CD4-positive, alpha-beta memory T cell (primary cell): ENCODE data around the gene GTF3C5. TPM values are rescaled to one million over a fixed set of nuclear protein-coding genes. Genes with fewer than 3 reads are reported as not detected.
A peak's percentile ranks its signal among the peaks of the same experiment; 100 is the strongest.
"Not testable (repeated sequence)": the region's sequence is repeated elsewhere in the genome, so short reads cannot be mapped to it uniquely, and the experiment has no call there.

Source experiments
- CTCF ChIA-PET: fragments of 350-600 bp; sonication (Branson Sonifier 250); formaldehyde crosslinking; loops from one replicate; lab custom pipeline; 2021; ENCODE audit warnings: inconsistent platforms; ENCODE audit not compliant: partially characterized antibody; lab: Charles Lee
- POLR2A ChIA-PET: fragments of 350-600 bp; sonication (Branson Sonifier 250); formaldehyde crosslinking; loops from one replicate; lab custom pipeline; 2021; ENCODE audit not compliant: partially characterized antibody; lab: Charles Lee
- DNase-seq, 5 donors: peaks; one replicate each; pipeline versions ENCODE4 v3.0.0 to v3.0.0-alpha.2; 2020 to 2022; ENCODE audit warnings: mixed read lengths in 1 of 5
- H3K27ac ChIP-seq: one replicate; pipeline ENCODE4 v1.7.0; 2013; ENCODE audit warnings: low read depth, low read length
- H3K27me3 ChIP-seq: 2 replicates; pipeline ENCODE4 v1.7.0; 2013; ENCODE audit warnings: mild to moderate bottlenecking, low read length, moderate library complexity; ENCODE audit not compliant: insufficient read depth
- H3K36me3 ChIP-seq: 2 replicates; pipeline ENCODE4 v1.7.0; 2013; ENCODE audit warnings: mild to moderate bottlenecking, low read length, moderate library complexity; ENCODE audit not compliant: insufficient read depth
- H3K4me1 ChIP-seq: 2 replicates; pipeline ENCODE4 v1.7.0; 2013; ENCODE audit warnings: mild to moderate bottlenecking, low read length, moderate library complexity; ENCODE audit not compliant: insufficient read depth
- H3K4me3 ChIP-seq, 2 donors: one replicate each; pipeline ENCODE4 v1.7.0; 2013; ENCODE audit warnings: low read length in 2 of 2, mild to moderate bottlenecking in 1 of 2
- H3K9me3 ChIP-seq, 2 donors: one replicate each; pipeline ENCODE4 v1.7.0; 2013; ENCODE audit warnings: low read length in 2 of 2, control low read depth in 1 of 2; ENCODE audit not compliant: control insufficient read depth in 1 of 2
- H3K27ac Mint-ChIP-seq, 7 donors: one replicate each; pipeline ENCODE4 v1.8.0; 2020 to 2021; ENCODE audit warnings: mixed read lengths in 7 of 7, mild to moderate bottlenecking in 6 of 7, inconsistent platforms in 3 of 7, moderate library complexity in 3 of 7
- H3K27me3 Mint-ChIP-seq, 2 donors: one replicate each; pipeline ENCODE4 v1.8.0; 2020 to 2021; ENCODE audit warnings: mixed read lengths in 2 of 2
- H3K36me3 Mint-ChIP-seq, 2 donors: one replicate each; pipeline ENCODE4 v1.8.0; 2020 to 2021; ENCODE audit warnings: mixed read lengths in 2 of 2, inconsistent platforms in 1 of 2, mild to moderate bottlenecking in 1 of 2
- H3K4me1 Mint-ChIP-seq, 4 donors: one replicate each; pipeline ENCODE4 v1.8.0; 2020 to 2021; ENCODE audit warnings: mixed read lengths in 4 of 4, mild to moderate bottlenecking in 1 of 4
- H3K4me3 Mint-ChIP-seq, 8 donors: one replicate each; pipeline ENCODE4 v1.8.0; 2020 to 2021; ENCODE audit warnings: mixed read lengths in 8 of 8, mild to moderate bottlenecking in 7 of 8, moderate library complexity in 6 of 8, inconsistent platforms in 3 of 8
- H3K9me3 Mint-ChIP-seq, 8 donors: one replicate each; pipeline ENCODE4 v1.8.0; 2020 to 2021; ENCODE audit warnings: mixed read lengths in 8 of 8, mild to moderate bottlenecking in 5 of 8, inconsistent platforms in 3 of 8, moderate library complexity in 1 of 8
- intact Hi-C: fragments of 100-400 bp; cut with micrococcal nuclease; formaldehyde crosslinking; loops from one replicate; pipeline ENCODE4 v1.15.1; 2023
- polyA plus RNA-seq, 2 donors: library from polyadenylated mRNA; unstranded; fragments of 300-500 nt; fragmentation: Illumina TruSeq; gene quantifications; one replicate each; pipeline ENCODE4 v1.2.3, GENCODE V29; 2021
- total RNA-seq, 2 experiments: library from RNA; stranded (reverse); gene quantifications; one replicate each; pipeline ENCODE4 v1.2.3, GENCODE V29; 2021

The GTF3C5 gene
- total and polyA plus RNA-seq, 4 experiments from 2014 or later, result 33.5 to 71.5 (median 52.7) TPM

GRCh38 chr9:133031496-133031911 lies 707 bp downstream of the GTF3C5 start:
- peak overlapping the region; percentile 93 to 99 (median 98) for H3K4me3 Mint-ChIP-seq
- Histone ChIP-seq H3K4me1 (peaks cover 27% of the 10 kb centered on the region), H3K36me3 (no peaks in the 10 kb centered on the region), H3K9me3 (no peaks in the 10 kb centered on the region), H3K4me3 (peak overlapping the region; percentile 84 to 97), H3K27ac (peak overlapping the region; percentile 83), H3K27me3 (no peaks in the 10 kb centered on the region)
- intact Hi-C loops, result no loop called here
- H3K36me3 Mint-ChIP-seq, result peaks cover 0 to 34% of the 10 kb centered on the region in 2 donors
- H3K4me1 Mint-ChIP-seq, result peaks cover 21 to 76% (median 49%) of the 10 kb centered on the region in 4 donors
- no peaks in the 10 kb centered on the region for H3K27me3 Mint-ChIP-seq
- peak overlapping the region; percentile 7 to 99 (median 97) for H3K27ac Mint-ChIP-seq
- CTCF ChIA-PET, result interaction anchor here (0.8 to 5.1 kb wide), 7 partner anchors 8 to 154 kb away, joined by 3 to 35 read pairs (median 7); no protein-coding TSS in a partner anchor
- no peaks in the 10 kb centered on the region for H3K9me3 Mint-ChIP-seq
- DNase-seq, result no peak
- POLR2A ChIA-PET, result interaction anchor here (0.7 to 4.1 kb wide), 19 partner anchors 9 to 676 kb away, joined by 3 to 59 read pairs (median 6); partner anchors contain the start of genes SETX and TSC1

GRCh38 chr9:133032171-133032570 lies 1.4 kb downstream of the GTF3C5 start:
- peak overlapping the region in 5 of 7 donors; percentile 57 to 98 (median 96) for H3K27ac Mint-ChIP-seq
- Histone ChIP-seq H3K4me1 (peaks cover 27% of the 10 kb centered on the region), H3K27me3 (no peaks in the 10 kb centered on the region), H3K27ac (no peak overlapping the region), H3K36me3 (no peaks in the 10 kb centered on the region), H3K9me3 (no peaks in the 10 kb centered on the region), H3K4me3 (no peak overlapping the region)
- H3K4me1 Mint-ChIP-seq, result peaks cover 21 to 80% (median 48%) of the 10 kb centered on the region in 4 donors
- H3K9me3 Mint-ChIP-seq, result no peaks in the 10 kb centered on the region
- ChIA-PET POLR2A (interaction anchor here (1.3 to 4.1 kb wide), 5 partner anchors 9 to 113 kb away, joined by 3 to 59 read pairs (median 15); partner anchors contain the start of gene TSC1), CTCF (interaction anchor here (0.8 to 5.1 kb wide), 5 partner anchors 9 to 154 kb away, joined by 3 to 35 read pairs (median 7); no protein-coding TSS in a partner anchor)
- DNase-seq, result no peak
- intact Hi-C loops, result no loop called here
- H3K36me3 Mint-ChIP-seq, result peaks cover 0 to 39% of the 10 kb centered on the region in 2 donors
- peak overlapping the region; percentile 93 to 99 (median 98) for H3K4me3 Mint-ChIP-seq
- no peaks in the 10 kb centered on the region for H3K27me3 Mint-ChIP-seq

- ChIA-PET POLR2A (no interaction called here), CTCF (interaction anchor here (1.0 to 2.1 kb wide), 4 partner anchors 14 to 145 kb away, joined by 3 to 10 read pairs (median 4); no protein-coding TSS in a partner anchor)
- H3K27ac Mint-ChIP-seq, result no peak overlapping the region
- no peak overlapping the region for H3K27ac ChIP-seq
- no peaks in the 10 kb centered on the region for H3K27me3 Mint-ChIP-seq
- DNase-seq, result no peak
- peaks cover 21% of the 10 kb centered on the region for H3K4me1 ChIP-seq
- H3K4me1 Mint-ChIP-seq, result peaks cover 23 to 64% (median 35%) of the 10 kb centered on the region in 4 donors
- no peaks in the 10 kb centered on the region for H3K9me3 Mint-ChIP-seq
- H3K36me3 Mint-ChIP-seq, result peaks cover 0 to 39% of the 10 kb centered on the region in 2 donors
- intact Hi-C loops, result no loop called here
- H3K36me3 ChIP-seq, result no peaks in the 10 kb centered on the region
- H3K4me3 ChIP-seq, result no peak overlapping the region
- H3K4me3 Mint-ChIP-seq, result no peak overlapping the region
- no peaks in the 10 kb centered on the region for H3K27me3 ChIP-seq
- no peaks in the 10 kb centered on the region for H3K9me3 ChIP-seq
Observed at GRCh38 chr9:133035669-133036068, 4.9 kb downstream of the GTF3C5 start.

DNA sequence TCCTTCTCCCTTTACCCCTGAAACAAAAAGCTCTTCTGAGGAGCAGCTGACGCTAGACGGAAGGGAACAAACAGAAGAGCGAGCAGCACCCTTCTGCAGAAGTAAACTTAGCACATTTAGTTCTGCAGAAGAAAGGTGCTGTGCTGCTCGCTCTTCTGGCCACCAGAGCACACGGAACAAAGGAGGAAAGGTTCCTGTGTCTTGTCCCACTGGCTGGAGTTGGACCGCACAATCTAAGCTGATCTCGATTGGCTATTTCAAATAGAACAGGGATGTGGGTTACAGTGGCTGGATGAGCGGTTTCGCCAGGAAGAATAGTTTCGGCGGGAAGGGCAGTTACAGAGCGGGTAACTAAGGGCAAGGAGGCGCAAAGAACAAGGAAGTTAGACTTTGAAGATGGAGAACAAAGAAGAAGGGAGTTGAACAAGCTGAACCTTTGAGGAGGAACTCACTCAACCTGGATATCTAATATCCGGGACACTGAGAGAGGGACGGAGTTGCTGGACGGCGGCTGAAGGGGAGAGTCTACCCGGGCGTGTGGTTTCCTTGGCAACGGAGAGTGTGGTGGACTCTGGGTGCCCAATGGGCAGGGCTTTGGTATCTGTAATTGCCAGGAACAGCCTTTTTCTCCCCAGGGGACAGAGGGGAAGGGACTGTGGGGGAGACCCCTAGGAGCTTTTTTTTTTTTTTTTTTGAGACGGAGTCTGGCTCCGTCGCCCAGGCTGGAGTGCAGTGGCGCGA lies 7.1 kb downstream of the GTF3C5 start:
- POLR2A ChIA-PET, result no interaction called here

GRCh38 chr9:133040892-133041479 lies 10.2 kb downstream of the GTF3C5 start:
- H3K4me3 ChIP-seq, H3K9me3 ChIP-seq, H3K27ac ChIP-seq, H3K9me3 Mint-ChIP-seq, H3K27me3 Mint-ChIP-seq, H3K4me1 ChIP-seq, intact Hi-C loops, H3K4me3 Mint-ChIP-seq, H3K27me3 ChIP-seq: not testable (repeated sequence)
- peak overlapping the region in 1 of 7 donors; percentile 84 for H3K27ac Mint-ChIP-seq
- peak in 3 of 5 donors; percentile 22 to 32 (median 23) for DNase-seq
- peaks cover 43% of the 10 kb centered on the region for H3K36me3 ChIP-seq
- H3K4me1 Mint-ChIP-seq, result peaks cover 5 to 25% (median 7%) of the 10 kb centered on the region in 4 donors
- peaks cover 20 to 47% of the 10 kb centered on the region in 2 donors for H3K36me3 Mint-ChIP-seq
- ChIA-PET CTCF (interaction anchor here (1.0 to 1.8 kb wide), 8 partner anchors 8 to 145 kb away, joined by 3 to 8 read pairs (median 4); partner anchors contain the start of gene GTF3C5), POLR2A (interaction anchor here (2.6 kb wide), 1 partner anchor 10 kb away, joined by 12 read pairs; the partner anchor contains the start of gene GTF3C5)

More for the DNA sequence above, 7.1 kb downstream of the GTF3C5 start:
- Mint-ChIP-seq H3K4me3 (peak overlapping the region in 1 of 8 donors; percentile 29), H3K9me3 (no peaks in the 10 kb centered on the region), H3K27ac (no peak overlapping the region), H3K36me3 (peaks cover 5 to 33% of the 10 kb centered on the region in 2 donors), H3K27me3 (no peaks in the 10 kb centered on the region), H3K4me1 (peaks cover 12 to 42% (median 19%) of the 10 kb centered on the region in 4 donors)
- Histone ChIP-seq H3K4me3 (no peak overlapping the region), H3K36me3 (peaks cover 14% of the 10 kb centered on the region), H3K27me3 (no peaks in the 10 kb centered on the region), H3K4me1 (peaks cover 3% of the 10 kb centered on the region), H3K9me3 (no peaks in the 10 kb centered on the region), H3K27ac (no peak overlapping the region)
- intact Hi-C loops, result no loop called here
- no peak for DNase-seq
- CTCF ChIA-PET, result interaction anchor here (0.7 kb wide), 1 partner anchor 10 kb away, joined by 4 read pairs; no protein-coding TSS in a partner anchor

DNA sequence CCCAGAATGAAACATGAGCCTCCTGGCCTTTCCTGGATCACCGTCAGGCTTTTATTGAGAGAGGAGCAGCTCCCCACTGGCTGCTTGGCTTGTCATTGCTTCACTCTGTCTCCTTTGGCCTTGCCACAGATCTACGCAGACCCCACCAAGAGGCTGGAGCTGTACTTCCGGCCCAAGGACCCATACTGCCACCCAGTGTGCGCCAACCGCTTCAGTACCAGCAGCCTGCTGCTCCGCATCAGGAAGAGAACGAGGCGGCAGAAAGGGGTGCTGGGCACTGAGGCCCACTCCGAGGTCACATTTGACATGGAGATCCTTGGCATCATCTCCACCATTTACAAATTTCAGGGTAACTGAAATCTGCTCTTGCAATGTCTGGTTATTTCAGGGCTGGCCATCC lies 11.2 kb downstream of the GTF3C5 start:
- Histone ChIP-seq H3K4me3 (no peak overlapping the region), H3K27ac (no peak overlapping the region), H3K27me3 (no peaks in the 10 kb centered on the region), H3K9me3 (no peaks in the 10 kb centered on the region), H3K36me3 (peaks cover 51% of the 10 kb centered on the region), H3K4me1 (no peaks in the 10 kb centered on the region)
- H3K9me3 Mint-ChIP-seq, result no peaks in the 10 kb centered on the region
- H3K27ac Mint-ChIP-seq, result peak overlapping the region in 1 of 7 donors; percentile 22
- intact Hi-C loops, result no loop called here
- POLR2A ChIA-PET, result interaction anchor here (0.9 to 2.6 kb wide), 2 partner anchors 11 to 107 kb away, joined by 3 to 12 read pairs; partner anchors contain the start of gene GTF3C5
- H3K4me3 Mint-ChIP-seq, result no peak overlapping the region
- H3K27me3 Mint-ChIP-seq, result no peaks in the 10 kb centered on the region
- CTCF ChIA-PET, result interaction anchor here (1.5 to 2.1 kb wide), 3 partner anchors 11 to 102 kb away, joined by 4 to 6 read pairs (median 4); partner anchors contain the start of gene GTF3C5
- DNase-seq, result no peak
- peaks cover 30 to 51% of the 10 kb centered on the region in 2 donors for H3K36me3 Mint-ChIP-seq
- H3K4me1 Mint-ChIP-seq, result peaks cover 4 to 17% (median 5%) of the 10 kb centered on the region in 4 donors
